H1 (cell line): Measurements from ENCODE around the gene UCN. TPM values are rescaled to one million over a fixed set of nuclear protein-coding genes. Genes with fewer than 3 reads are reported as not detected.

Experiments
- CTCF ChIA-PET: fragments of 300-600 bp; sonication (Branson Sonifier 250); formaldehyde crosslinking; loops from one replicate; lab custom pipeline; 2021; ENCODE audit not compliant: partially characterized antibody; lab: Charles Lee
- POLR2A ChIA-PET: fragments of 300-600 bp; sonication (Branson Sonifier 250); formaldehyde crosslinking; loops from one replicate; lab custom pipeline; 2021; ENCODE audit warnings: inconsistent platforms; ENCODE audit not compliant: partially characterized antibody; lab: Charles Lee
- DNase-seq, 2 experiments: peaks; one replicate each; pipeline versions ENCODE4 v3.0.0 to v3.0.0-alpha.2; 2010 to 2022; ENCODE audit warnings: low spot score in 2 of 2, low read depth in 1 of 2, mixed read lengths in 1 of 2
- FAIRE-seq: peaks from 2 replicates; lab custom pipeline; 2011; peaks lifted over from hg19 to GRCh38; lab: Jason Lieb, UNC
- H2AFZ ChIP-seq: 2 replicates; pipeline ENCODE4 v1.8.1; 2012; ENCODE audit warnings: low read length, inconsistent platforms
- H2AK5ac ChIP-seq: 2 replicates; pipeline ENCODE4 v1.6.1; 2013; ENCODE audit warnings: low read depth, low read length
- H2BK120ac ChIP-seq: replicated peaks from 2 replicates; pipeline ENCODE3; 2013; ENCODE audit warnings: low read depth, low read length, inconsistent platforms
- H2BK12ac ChIP-seq: 2 replicates; pipeline ENCODE4 v1.6.1; 2013; ENCODE audit warnings: low read depth, low read length
- H2BK15ac ChIP-seq: 2 replicates; pipeline ENCODE4 v1.6.1; 2013; ENCODE audit warnings: low read length
- H2BK20ac ChIP-seq: 2 replicates; pipeline ENCODE4 v1.6.1; 2013; ENCODE audit warnings: low read length
- H2BK5ac ChIP-seq: 2 replicates; pipeline ENCODE4 v1.6.1; 2013; ENCODE audit warnings: low read depth, low read length
- H3K14ac ChIP-seq: 2 replicates; pipeline ENCODE4 v1.6.1; 2013; ENCODE audit warnings: inconsistent platforms; ENCODE audit not compliant: insufficient read length
- H3K18ac ChIP-seq: 2 replicates; pipeline ENCODE4 v1.6.1; 2013; ENCODE audit warnings: low read length; ENCODE audit errors: extremely low read depth
- H3K23ac ChIP-seq: 2 replicates; pipeline ENCODE4 v1.6.1; 2013; ENCODE audit warnings: inconsistent platforms; ENCODE audit not compliant: insufficient read length
- H3K23me2 ChIP-seq: 2 replicates; pipeline ENCODE4 v1.6.1; 2013; ENCODE audit warnings: low read depth, low read length
- H3K27ac ChIP-seq: 2 replicates; pipeline ENCODE4 v1.6.1; 2011; ENCODE audit warnings: low read depth, low read length, inconsistent platforms
- H3K27me3 ChIP-seq, 4 experiments: replicated peaks in 1 of 4; 1 replicate in 1 of 4; 2 replicates in 3 of 4; pipeline versions ENCODE4 v1.6.1 to v1.8.1; 2011 to 2013; ENCODE audit warnings: low read length in 3 of 4, mild to moderate bottlenecking in 3 of 4, inconsistent platforms in 2 of 4, mixed read lengths in 2 of 4, moderate library complexity in 1 of 4; ENCODE audit not compliant: control insufficient read depth in 3 of 4, insufficient read depth in 3 of 4; ENCODE audit errors: extremely low read depth in 1 of 4
- H3K36me3 ChIP-seq, 4 experiments: 2 replicates each; pipeline versions ENCODE4 v1.6.1 to v1.8.1; 2011 to 2013; ENCODE audit warnings: mild to moderate bottlenecking in 4 of 4, low read length in 3 of 4, moderate library complexity in 2 of 4, control low read depth in 1 of 4, inconsistent platforms in 1 of 4; ENCODE audit not compliant: insufficient read depth in 4 of 4, control insufficient read depth in 2 of 4
- H3K4ac ChIP-seq: replicated peaks from 2 replicates; pipeline ENCODE3; 2013; ENCODE audit warnings: low read length, low read depth, mixed read lengths, inconsistent platforms; ENCODE audit not compliant: insufficient read length
- H3K4me1 ChIP-seq, 4 experiments: replicated peaks in 1 of 4; 1 replicate in 1 of 4; 2 replicates in 3 of 4; pipeline versions ENCODE4 v1.6.1 to v1.8.1; 2011 to 2013; ENCODE audit warnings: low read length in 3 of 4, inconsistent platforms in 2 of 4, mixed read lengths in 1 of 4; ENCODE audit not compliant: insufficient read depth in 4 of 4, control insufficient read depth in 3 of 4
- H3K4me2 ChIP-seq, 2 experiments: 2 replicates each; pipeline versions ENCODE4 v1.6.1 to v1.8.1; 2011 to 2013; ENCODE audit warnings: low read depth in 2 of 2, low read length in 2 of 2, control low read depth in 1 of 2, inconsistent platforms in 1 of 2, mild to moderate bottlenecking in 1 of 2; ENCODE audit not compliant: insufficient read depth in 1 of 2
- H3K4me3 ChIP-seq, 4 experiments: fragments of 200-600, 300-600 bp in 1 of 4; sonication (generic), shearing (Covaris generic), sonication (Bioruptor Twin) in 1 of 4; 2 replicates each; pipeline versions ENCODE4 v1.5.1 to v1.8.1; 2011 to 2016; ENCODE audit warnings: low read length in 4 of 4, low read depth in 3 of 4, control low read depth in 2 of 4, inconsistent platforms in 2 of 4, mild to moderate bottlenecking in 2 of 4, mixed read lengths in 1 of 4, moderate library complexity in 1 of 4; ENCODE audit not compliant: insufficient read depth in 2 of 4; ENCODE audit errors: extremely low read depth in 1 of 4
- H3K56ac ChIP-seq: replicated peaks from 2 replicates; pipeline ENCODE3; 2013; ENCODE audit warnings: low read depth, mild to moderate bottlenecking, mixed read lengths, low read length, inconsistent platforms; ENCODE audit not compliant: insufficient read length
- H3K79me1 ChIP-seq: 2 replicates; pipeline ENCODE4 v1.6.1; 2013; ENCODE audit warnings: low read depth, low read length, control low read depth
- H3K79me2 ChIP-seq, 2 experiments: 2 replicates each; pipeline versions ENCODE4 v1.6.1 to v1.8.1; 2012 to 2013; ENCODE audit warnings: low read length in 2 of 2, mild to moderate bottlenecking in 2 of 2, inconsistent platforms in 1 of 2; ENCODE audit not compliant: insufficient read depth in 2 of 2, control insufficient read depth in 1 of 2
- H3K9ac ChIP-seq, 4 experiments: replicated peaks in 1 of 4; 1 replicate in 1 of 4; 2 replicates in 3 of 4; pipeline versions ENCODE4 v1.6.1 to v1.8.1; 2011 to 2013; ENCODE audit warnings: low read depth in 3 of 4, low read length in 3 of 4, control low read depth in 2 of 4, mild to moderate bottlenecking in 2 of 4, moderate library complexity in 2 of 4, inconsistent platforms in 1 of 4; ENCODE audit errors: extremely low read depth in 1 of 4
- H3K9me3 ChIP-seq, 2 experiments: 2 replicates each; pipeline versions ENCODE4 v1.6.1 to v1.8.1; 2012 to 2013; ENCODE audit warnings: mild to moderate bottlenecking in 2 of 2, moderate library complexity in 2 of 2, control low read depth in 1 of 2, inconsistent platforms in 1 of 2, low read depth in 1 of 2, low read length in 1 of 2, mixed read lengths in 1 of 2; ENCODE audit not compliant: insufficient read depth in 2 of 2
- H4K20me1 ChIP-seq, 2 experiments: replicated peaks in 1 of 2; 2 replicates each; pipeline versions ENCODE3 to v1.8.1; 2011 to 2013; ENCODE audit warnings: inconsistent platforms in 2 of 2, low read length in 2 of 2, mild to moderate bottlenecking in 1 of 2; ENCODE audit not compliant: insufficient read depth in 2 of 2, control insufficient read depth in 1 of 2
- H4K5ac ChIP-seq: 2 replicates; pipeline ENCODE4 v1.6.1; 2013; ENCODE audit warnings: low read length, low read depth, mixed read lengths, inconsistent platforms; ENCODE audit not compliant: insufficient read length
- H4K8ac ChIP-seq: 2 replicates; pipeline ENCODE4 v1.8.0; 2013; ENCODE audit warnings: mild to moderate bottlenecking, moderate library complexity, low read length, inconsistent platforms; ENCODE audit not compliant: insufficient read depth; ENCODE audit errors: extremely low read depth
- H4K91ac ChIP-seq: replicated peaks from 2 replicates; pipeline ENCODE3; 2013; ENCODE audit warnings: low read length, mixed read lengths, inconsistent platforms; ENCODE audit not compliant: insufficient read length
- E2F6 ChIP-seq: IDR thresholded peaks from 2 replicates; pipeline ENCODE4 v1.6.1; 2012; ENCODE audit warnings: inconsistent platforms
- HDAC6 ChIP-seq: IDR thresholded peaks from one replicate; pipeline ENCODE4 v1.7.1; 2012; ENCODE audit warnings: low read depth, mild to moderate bottlenecking, inconsistent platforms, low read length, moderate library complexity
- JUND ChIP-seq: IDR thresholded peaks from 2 replicates; pipeline ENCODE4 v1.6.1; 2011; ENCODE audit warnings: mild to moderate bottlenecking, improper control_type of control experiment, low read length
- PHF8 ChIP-seq: fragments of 200-600 bp; sonication (generic); conservative IDR thresholded peaks from 2 replicates; pipeline ENCODE4 v1.7.1; 2012; ENCODE audit warnings: low read depth, mild to moderate bottlenecking, inconsistent platforms, low read length, moderate library complexity
- RBBP5 ChIP-seq: IDR thresholded peaks from 2 replicates; pipeline ENCODE4 v1.7.1; 2012; ENCODE audit warnings: low read depth, mild to moderate bottlenecking, inconsistent platforms, low read length, moderate library complexity, borderline replicate concordance
- RFX5 ChIP-seq: IDR thresholded peaks from 2 replicates; pipeline ENCODE4 v1.6.1; 2011; ENCODE audit warnings: low read depth, low read length, improper control_type of control experiment, borderline replicate concordance
- SAP30 ChIP-seq: fragments of 300-600 bp; sonication (generic); IDR thresholded peaks from 2 replicates; pipeline ENCODE4 v1.7.1; 2012; ENCODE audit warnings: low read length, moderate library complexity, mild to moderate bottlenecking, inconsistent platforms; ENCODE audit not compliant: insufficient read depth, insufficient replicate concordance
- SP2 ChIP-seq: IDR thresholded peaks from 2 replicates; pipeline ENCODE4 v1.6.1; 2012; ENCODE audit warnings: mild to moderate bottlenecking, low read length, inconsistent platforms
- TEAD4 ChIP-seq: IDR thresholded peaks from 2 replicates; pipeline ENCODE4 v1.6.1; 2012; ENCODE audit warnings: low read depth, low read length, inconsistent platforms, mixed read lengths
- ZNF274 ChIP-seq: IDR thresholded peaks from 2 replicates; pipeline ENCODE4 v1.7.0; 2012; ENCODE audit warnings: low read length, borderline replicate concordance; ENCODE audit errors: extremely low read depth
- WGBS, 2 experiments: shearing (Covaris generic) in 1 of 2; methylation state at CpG; one replicate each; pipeline versions ENCODE4 v1.1.6 to v1.1.7; 2013 to 2015; ENCODE audit warnings: low lambda C conversion rate in 2 of 2, mixed read lengths in 2 of 2, inconsistent platforms in 1 of 2, low coverage in 1 of 2, missing lambda C conversion rate in 1 of 2; ENCODE audit not compliant: insufficient replicate concordance in 2 of 2, insufficient coverage in 1 of 2, insufficient read length in 1 of 2; ENCODE audit errors: extremely low coverage in 1 of 2, missing lambda C conversion rate in 1 of 2; 5-methylcytosine and 5-hydroxymethylcytosine counted together
- polyA plus RNA-seq, 7 experiments: library from polyadenylated mRNA; depleted of rRNA in 3 of 7; stranded (reverse) in 5 of 7; unstranded in 2 of 7; fragments of >200 nt in 5 of 7; fragments of 200-250 nt in 2 of 7; gene quantifications; 1 replicate in 5 of 7; 2 replicates in 1 of 7; 4 replicates in 1 of 7; pipeline versions ENCODE4 v1.2.1 to v1.2.3, GENCODE V29; 2011 to 2013; ENCODE audit warnings: missing spikeins in 2 of 7, mixed read lengths in 2 of 7
- total RNA-seq: library from RNA; stranded (reverse); fragmentation: NEBNext Ultra II Directional; extraction: Animal tissue kit (Norgen Biotek cat#: 25700); gene quantifications from 2 replicates; pipeline ENCODE4 v1.2.1, GENCODE V29; 2021

The UCN gene
- total and polyA plus RNA-seq, 2 of the 8 experiments (the other 6 are each of a cell fraction or from before 2014, with no cell fraction given): 0.35 TPM; not detected in 1

- no peak overlapping the region for H4K8ac ChIP-seq
- TF ChIP-seq E2F6: no peak
- no peak for TF ChIP-seq HDAC6
- no peak for TF ChIP-seq ZNF274
- no peak for TF ChIP-seq RBBP5
- no peak for TF ChIP-seq RFX5
- TF ChIP-seq JUND: no peak
- no peak for TF ChIP-seq TEAD4
- no peak for TF ChIP-seq SP2
- TF ChIP-seq PHF8: no peak
- no peak for TF ChIP-seq SAP30
- no peak overlapping the region for H2AK5ac ChIP-seq
- no peaks in the 10 kb centered on the region for H4K20me1 ChIP-seq
- H3K9me3 ChIP-seq: no peaks in the 10 kb centered on the region
- no peak overlapping the region for H3K14ac ChIP-seq
- H3K18ac ChIP-seq: no peak overlapping the region
- H4K91ac ChIP-seq: no peak overlapping the region
- CTCF ChIA-PET: interaction anchor here (1.7 to 20.2 kb wide), 4 partner anchors 9 to 37 kb away, joined by 4 to 413 read pairs (median 42); partner anchors contain the start of genes TRIM54 and UCN
- FAIRE-seq (no peak), DNase-seq (no peak)
- POLR2A ChIA-PET: interaction anchor here (1.7 to 2.2 kb wide), 2 partner anchors 14 to 40 kb away, joined by 7 to 11 read pairs; no protein-coding TSS in a partner anchor
- no peak overlapping the region for H2BK12ac ChIP-seq
- H3K79me1 ChIP-seq: no peaks in the 10 kb centered on the region
- H2BK5ac ChIP-seq: no peak overlapping the region
- peaks cover 0 to 5% (median 3%) of the 10 kb centered on the region in 4 experiments; a peak in 3 of 7 replicates for H3K4me1 ChIP-seq
- no peak overlapping the region for H3K56ac ChIP-seq
- no peak overlapping the region for H2AFZ ChIP-seq
- no peak overlapping the region for H3K4me3 ChIP-seq
- H3K27ac ChIP-seq: no peak overlapping the region
- H3K27me3 ChIP-seq: no peaks in the 10 kb centered on the region; a peak in 1 of 7 replicates
- no peak overlapping the region for H2BK15ac ChIP-seq
- H2BK120ac ChIP-seq: no peak overlapping the region
- no peaks in the 10 kb centered on the region for H3K79me2 ChIP-seq
- no peak overlapping the region for H4K5ac ChIP-seq
- no peak overlapping the region for H3K4ac ChIP-seq
- no peak overlapping the region for H3K23ac ChIP-seq
- 93% methylated on average over 3 of the region's 3 CpGs; no CpG with 5 or more reads in 1 of the 2 experiments for WGBS, 2 experiments
- H3K9ac ChIP-seq: no peak overlapping the region
- no peak overlapping the region for H3K4me2 ChIP-seq
- no peaks in the 10 kb centered on the region for H3K36me3 ChIP-seq
- no peaks in the 10 kb centered on the region for H3K23me2 ChIP-seq
- no peak overlapping the region for H2BK20ac ChIP-seq
Measured at GRCh38 chr2:27288610-27289009, 19.6 kb downstream of the UCN start.
